Right lobe of liver (tissue), 6 donors: Measurements from ENCODE around the gene B3GNT7. TPM values are rescaled to one million over a fixed set of nuclear protein-coding genes. Genes with fewer than 3 reads are reported as not detected.

Experiments
- ATAC-seq, 4 donors: fragments of 200-7000 bp; cut with Tn5 transposase; one replicate each; pipeline ENCODE4 v1.9.1; 2020; ENCODE audit warnings: mild to moderate bottlenecking in 4 of 4, moderate library complexity in 4 of 4
- DNase-seq, 3 donors: peaks; one replicate each; pipeline ENCODE4 v3.0.0-alpha.2; 2020
- H3K27ac ChIP-seq, 3 donors: fragments of 200-600 bp; one replicate each; pipeline ENCODE4 v1.8.0; 2022
- H3K27me3 ChIP-seq, 2 donors: fragments of 200-600 bp; one replicate each; pipeline ENCODE4 v1.8.0; 2022
- H3K36me3 ChIP-seq, 4 donors: fragments of 200-600 bp; sonication (generic) in 1 of 4; one replicate each; pipeline versions ENCODE4 v1.5.1 to v1.8.0; 2017 to 2022; ENCODE audit warnings: control low read depth in 1 of 4
- H3K4me1 ChIP-seq, 4 donors: fragments of 200-600 bp; sonication (generic) in 1 of 4; one replicate each; pipeline versions ENCODE4 v1.5.1 to v1.8.0; 2017 to 2022; ENCODE audit warnings: control low read depth in 1 of 4
- H3K4me3 ChIP-seq, 3 donors: fragments of 200-600 bp; one replicate each; pipeline ENCODE4 v1.8.0; 2022
- H3K9me3 ChIP-seq, 4 donors: fragments of 200-600 bp; sonication (generic) in 1 of 4; one replicate each; pipeline versions ENCODE4 v1.5.1 to v1.8.0; 2017 to 2022; ENCODE audit warnings: control low read depth in 1 of 4
- CTCF ChIP-seq, 4 donors: fragments of 200-600 bp in 3 of 4; fragments of 450-650 bp in 1 of 4; IDR thresholded peaks; one replicate each; pipeline versions ENCODE4 v1.5.1 to v1.8.0; 2016 to 2022; ENCODE audit warnings: antibody characterized with exemption in 4 of 4, mild to moderate bottlenecking in 2 of 4
- POLR2A ChIP-seq: fragments of 450-650 bp; IDR thresholded peaks from one replicate; pipeline ENCODE4 v1.6.1; 2017; ENCODE audit warnings: antibody characterized with exemption, mild to moderate bottlenecking
- WGBS: methylation state at CpG from one replicate; pipeline ENCODE4 v1.1.6; 2018; ENCODE audit warnings: low coverage, low lambda C conversion rate; ENCODE audit not compliant: insufficient coverage; ENCODE audit errors: missing lambda C conversion rate; 5-methylcytosine and 5-hydroxymethylcytosine counted together
- intact Hi-C, 2 donors: fragments of 100-400 bp; cut with DNase I; formaldehyde crosslinking; loops; one replicate each; pipeline versions ENCODE4 v1.11.2 to v1.14.1; 2022
- total RNA-seq, 6 experiments: library from RNA; depleted of rRNA in 2 of 6; stranded (reverse); fragments of >200 nt in 2 of 6; fragmentation: NEBNext Ultra II Directional in 3 of 6; extraction: Animal tissue kit (Norgen Biotek cat#: 25700) in 3 of 6; gene quantifications; one replicate each; pipeline versions ENCODE4 v1.1.0 to v1.2.4, GENCODE V29; 2016 to 2023
- donor health status: DM: no; HTN: yes; CAD: no.
- donor health status: DM: no; HTN: no; CAD: no.
- donor health status: DM: no; HTN: no; CAD: no.
- donor health status: DM: no; HTN: yes; CAD: no.
- donor health status: DM: no; HTN: yes; CAD: no.

The B3GNT7 gene
- total RNA-seq, 6 experiments from 2014 or later = 0.73 to 5.3 (median 0.96) TPM

- no peaks in the 10 kb centered on the region for H3K27me3 ChIP-seq
- WGBS = 75% methylated on average over 10 of the region's 21 CpGs
- no peak overlapping the region for H3K27ac ChIP-seq
- TF ChIP-seq CTCF (IDR thresholded peaks at IDR 0.05) (no peak), POLR2A (no peak)
- H3K36me3 ChIP-seq = no peaks in the 10 kb centered on the region
- H3K9me3 ChIP-seq = peaks cover 0 to under 1% (median 0%) of the 10 kb centered on the region in 4 donors
- ATAC-seq (peak in 1 of 4 donors; percentile 7), DNase-seq (no peak)
- no peak overlapping the region for H3K4me3 ChIP-seq
- no peaks in the 10 kb centered on the region for H3K4me1 ChIP-seq
- intact Hi-C loops = no loop called here
Observed at GRCh38 chr2:231379266-231380215, 16.0 kb upstream of the B3GNT7 start.

- intact Hi-C loops = no loop called here
- Histone ChIP-seq H3K27ac (no peak overlapping the region), H3K9me3 (peaks cover 0 to 4% (median 0%) of the 10 kb centered on the region in 4 donors), H3K4me3 (no peak overlapping the region), H3K27me3 (no peaks in the 10 kb centered on the region), H3K4me1 (no peaks in the 10 kb centered on the region), H3K36me3 (no peaks in the 10 kb centered on the region)
- ATAC-seq = no peak
- 84% methylated on average over 8 of the region's 10 CpGs for WGBS
- TF ChIP-seq CTCF (IDR thresholded peaks at IDR 0.05) (no peak), POLR2A (no peak)
- DNase-seq = no peak
Observed at GRCh38 chr2:231380307-231380706, 15.2 kb upstream of the B3GNT7 start.

- no peak for DNase-seq
- H3K9me3 ChIP-seq = peaks cover 0 to 4% (median 0%) of the 10 kb centered on the region in 4 donors
- no peaks in the 10 kb centered on the region for H3K36me3 ChIP-seq
- no peak overlapping the region for H3K4me3 ChIP-seq
- intact Hi-C loops = no loop called here
- TF ChIP-seq CTCF (IDR thresholded peaks at IDR 0.05) = no peak
- no peak for TF ChIP-seq POLR2A
- H3K27ac ChIP-seq = no peak overlapping the region
- H3K4me1 ChIP-seq = no peaks in the 10 kb centered on the region
- ATAC-seq = no peak
- H3K27me3 ChIP-seq = no peaks in the 10 kb centered on the region
- WGBS = 79% methylated on average over 5 of the region's 5 CpGs
Observed at GRCh38 chr2:231380991-231381847, 14.3 kb upstream of the B3GNT7 start.

- no peaks in the 10 kb centered on the region for H3K36me3 ChIP-seq
- ATAC-seq (no peak), DNase-seq (no peak)
- H3K4me3 ChIP-seq = no peak overlapping the region
- TF ChIP-seq CTCF (IDR thresholded peaks at IDR 0.05) = no peak
- no peak for TF ChIP-seq POLR2A
- intact Hi-C loops = no loop called here
- WGBS = no CpG with 5 or more reads among the region's 8 CpGs
- H3K9me3 ChIP-seq = peaks cover 0 to 4% (median 0%) of the 10 kb centered on the region in 4 donors
- no peak overlapping the region for H3K27ac ChIP-seq
- no peaks in the 10 kb centered on the region for H3K4me1 ChIP-seq
- no peaks in the 10 kb centered on the region for H3K27me3 ChIP-seq
Observed at GRCh38 chr2:231382116-231382515, 13.4 kb upstream of the B3GNT7 start.
